DND-41 (cell line): Measurements from ENCODE around the gene OLA1.

ENCODE experiments used
- ATAC-seq: fragments of 200-7000 bp; cut with Tn5 transposase; 3 replicates; pipeline ENCODE4 v1.9.1; 2021; ENCODE audit warnings: low read depth; ENCODE audit not compliant: insufficient read depth
- DNase-seq: peaks from one replicate; pipeline ENCODE4 v3.0.0-alpha.2; 2020
- H2AFZ ChIP-seq: 2 replicates; pipeline ENCODE4 v1.6.0; 2012; ENCODE audit warnings: low read depth, low read length
- H3K27ac ChIP-seq: 2 replicates; pipeline ENCODE4 v1.5.1; 2012; ENCODE audit warnings: low read length, inconsistent platforms
- H3K27me3 ChIP-seq: fragments of 200-600 bp; sonication (generic); 2 replicates; pipeline ENCODE4 v1.6.0; 2012; ENCODE audit warnings: low read length, mild to moderate bottlenecking, inconsistent platforms; ENCODE audit not compliant: insufficient read depth, poor library complexity
- H3K36me3 ChIP-seq: 2 replicates; pipeline ENCODE4 v1.5.1; 2012; ENCODE audit warnings: low read length, inconsistent platforms; ENCODE audit not compliant: insufficient read depth
- H3K4me1 ChIP-seq: 2 replicates; pipeline ENCODE4 v1.5.1; 2012; ENCODE audit warnings: mild to moderate bottlenecking, low read length; ENCODE audit not compliant: insufficient read depth
- H3K4me2 ChIP-seq: 2 replicates; pipeline ENCODE4 v1.6.0; 2012; ENCODE audit warnings: mild to moderate bottlenecking, moderate library complexity, low read length, inconsistent platforms; ENCODE audit not compliant: insufficient read depth
- H3K4me3 ChIP-seq, 2 experiments: fragments of 200-600 bp in 1 of 2; shearing (Covaris generic) in 1 of 2; 2 replicates each; pipeline ENCODE4 v1.5.1; 2012 to 2016; ENCODE audit warnings: inconsistent platforms in 2 of 2, low read length in 2 of 2, mild to moderate bottlenecking in 2 of 2, low read depth in 1 of 2, moderate library complexity in 1 of 2
- H3K79me2 ChIP-seq: 2 replicates; pipeline ENCODE4 v1.6.0; 2012; ENCODE audit warnings: low read length, inconsistent platforms; ENCODE audit not compliant: insufficient read depth
- H3K9ac ChIP-seq: 2 replicates; pipeline ENCODE4 v1.6.0; 2012; ENCODE audit warnings: low read depth, mild to moderate bottlenecking, inconsistent platforms, low read length, moderate library complexity
- H3K9me3 ChIP-seq: 2 replicates; pipeline ENCODE4 v1.5.1; 2012; ENCODE audit warnings: low read length, moderate library complexity, mild to moderate bottlenecking, inconsistent platforms; ENCODE audit not compliant: insufficient read depth, severe bottlenecking
- H4K20me1 ChIP-seq: 2 replicates; pipeline ENCODE4 v1.6.0; 2012; ENCODE audit warnings: low read length; ENCODE audit not compliant: insufficient read depth
- EZH2 ChIP-seq: IDR thresholded peaks from 3 replicates; pipeline ENCODE4 v1.6.1; 2012; ENCODE audit warnings: borderline replicate concordance, low read depth, mild to moderate bottlenecking, moderate library complexity, low read length, inconsistent platforms; ENCODE audit not compliant: severe bottlenecking
- TF ChIP-seq, protein P1 (sequence below): IDR thresholded peaks from 2 replicates; pipeline ENCODE4 v1.5.1; 2012; ENCODE audit warnings: borderline replicate concordance, low read length, moderate library complexity, mild to moderate bottlenecking; ENCODE audit not compliant: poor library complexity, severe bottlenecking; ENCODE audit errors: extremely low read depth

The OLA1 gene

DNA sequence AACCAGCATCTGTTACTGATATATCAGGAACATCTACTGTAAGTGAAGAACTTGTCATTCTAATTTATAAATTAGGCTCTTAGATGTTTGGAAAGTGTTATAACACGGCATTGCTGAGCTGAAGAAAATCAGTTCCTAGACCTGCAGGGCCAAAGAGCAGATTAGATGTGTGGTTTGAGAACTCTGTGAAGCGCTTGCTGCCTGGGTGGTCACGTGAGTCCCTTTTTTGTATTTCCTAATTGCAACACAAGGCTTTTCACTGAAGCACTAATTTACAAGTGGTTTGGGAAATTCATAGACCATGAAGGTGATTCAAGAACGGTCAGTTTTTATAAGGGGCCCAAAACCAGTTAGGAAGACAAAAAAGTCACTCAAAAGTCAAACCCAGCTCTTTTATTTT lies 176.3 kb downstream of the OLA1 start:
- ATAC-seq (no peak), DNase-seq (no peak)
- no peaks in the 10 kb centered on the region for H3K27me3 ChIP-seq
- no peak overlapping the region for H2AFZ ChIP-seq
- no peaks in the 10 kb centered on the region for H3K4me1 ChIP-seq
- TF ChIP-seq, protein P1, sequence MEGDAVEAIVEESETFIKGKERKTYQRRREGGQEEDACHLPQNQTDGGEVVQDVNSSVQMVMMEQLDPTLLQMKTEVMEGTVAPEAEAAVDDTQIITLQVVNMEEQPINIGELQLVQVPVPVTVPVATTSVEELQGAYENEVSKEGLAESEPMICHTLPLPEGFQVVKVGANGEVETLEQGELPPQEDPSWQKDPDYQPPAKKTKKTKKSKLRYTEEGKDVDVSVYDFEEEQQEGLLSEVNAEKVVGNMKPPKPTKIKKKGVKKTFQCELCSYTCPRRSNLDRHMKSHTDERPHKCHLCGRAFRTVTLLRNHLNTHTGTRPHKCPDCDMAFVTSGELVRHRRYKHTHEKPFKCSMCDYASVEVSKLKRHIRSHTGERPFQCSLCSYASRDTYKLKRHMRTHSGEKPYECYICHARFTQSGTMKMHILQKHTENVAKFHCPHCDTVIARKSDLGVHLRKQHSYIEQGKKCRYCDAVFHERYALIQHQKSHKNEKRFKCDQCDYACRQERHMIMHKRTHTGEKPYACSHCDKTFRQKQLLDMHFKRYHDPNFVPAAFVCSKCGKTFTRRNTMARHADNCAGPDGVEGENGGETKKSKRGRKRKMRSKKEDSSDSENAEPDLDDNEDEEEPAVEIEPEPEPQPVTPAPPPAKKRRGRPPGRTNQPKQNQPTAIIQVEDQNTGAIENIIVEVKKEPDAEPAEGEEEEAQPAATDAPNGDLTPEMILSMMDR, result no peak
- no peak overlapping the region for H3K27ac ChIP-seq
- H3K4me2 ChIP-seq, result no peak overlapping the region
- no peaks in the 10 kb centered on the region for H3K9me3 ChIP-seq
- H3K79me2 ChIP-seq, result no peaks in the 10 kb centered on the region
- H3K4me3 ChIP-seq, result no peak overlapping the region
- peaks cover 15% of the 10 kb centered on the region; the same call in 1 of the 2 replicates for H3K36me3 ChIP-seq
- H4K20me1 ChIP-seq, result no peaks in the 10 kb centered on the region
- H3K9ac ChIP-seq, result no peak overlapping the region

DNA sequence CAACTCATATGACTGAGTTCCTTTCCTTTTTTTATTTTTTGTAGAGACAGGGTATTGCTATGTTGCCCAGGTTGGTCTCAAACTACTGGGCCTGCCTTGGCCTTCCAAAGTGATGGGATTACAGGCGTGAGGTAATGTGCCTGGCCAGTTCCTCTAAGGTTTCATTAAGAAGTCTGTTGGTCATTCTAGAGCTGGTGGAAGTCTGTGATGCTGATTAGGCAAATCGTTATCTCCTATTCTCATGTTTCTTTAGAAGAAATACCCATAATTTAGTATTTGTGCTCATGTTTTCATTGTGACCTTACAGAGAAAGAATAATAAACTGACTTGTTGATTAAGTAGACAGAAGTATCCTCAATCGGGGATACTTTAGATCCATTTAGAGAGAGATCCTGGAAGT lies 177.0 kb downstream of the OLA1 start:
- no peaks in the 10 kb centered on the region for H3K9me3 ChIP-seq
- DNase-seq (no peak), ATAC-seq (no peak)
- H2AFZ ChIP-seq, result no peak overlapping the region
- no peak overlapping the region for H3K27ac ChIP-seq
- no peaks in the 10 kb centered on the region for H3K4me1 ChIP-seq
- no peak overlapping the region for H3K4me2 ChIP-seq
- H3K36me3 ChIP-seq, result peaks cover 14% of the 10 kb centered on the region; the same call in 1 of the 2 replicates
- H4K20me1 ChIP-seq, result no peaks in the 10 kb centered on the region
- no peak overlapping the region for H3K4me3 ChIP-seq
- no peak overlapping the region for H3K9ac ChIP-seq
- no peaks in the 10 kb centered on the region for H3K27me3 ChIP-seq
- H3K79me2 ChIP-seq, result no peaks in the 10 kb centered on the region
- TF ChIP-seq, protein P1, result no peak
- no peak for TF ChIP-seq EZH2

DNA sequence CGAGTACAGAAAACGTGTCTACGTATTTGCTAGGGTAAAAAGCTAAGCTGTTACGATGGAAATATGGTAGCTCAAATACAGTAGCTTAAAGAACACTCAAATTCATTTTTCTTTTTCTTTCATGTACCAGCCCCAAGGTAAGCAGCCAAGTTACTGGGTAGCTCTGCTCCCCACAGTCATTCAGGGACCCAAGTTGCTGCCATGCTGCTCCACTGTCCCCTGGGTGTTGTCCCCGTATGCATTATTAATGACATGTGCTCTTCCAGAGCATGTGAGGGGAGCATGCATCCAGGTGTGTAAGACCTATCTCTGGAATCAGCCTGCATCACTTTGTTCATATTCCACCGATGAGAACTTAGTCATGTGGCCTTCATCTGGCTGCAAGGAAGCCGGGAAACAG lies 178.1 kb downstream of the OLA1 start:
- Histone ChIP-seq H3K27me3 (no peaks in the 10 kb centered on the region), H3K4me1 (no peaks in the 10 kb centered on the region), H3K27ac (no peak overlapping the region), H3K36me3 (peaks cover 8% of the 10 kb centered on the region; the same call in 1 of the 2 replicates), H3K9me3 (no peaks in the 10 kb centered on the region), H3K4me3 (no peak overlapping the region), H2AFZ (no peak overlapping the region), H3K4me2 (no peak overlapping the region), H3K79me2 (no peaks in the 10 kb centered on the region), H4K20me1 (no peaks in the 10 kb centered on the region), H3K9ac (no peak overlapping the region)
- TF ChIP-seq, protein P1, result no peak
- TF ChIP-seq EZH2, result no peak
- ATAC-seq (no peak; the same call in 2 of the 3 replicates), DNase-seq (no peak)

DNA sequence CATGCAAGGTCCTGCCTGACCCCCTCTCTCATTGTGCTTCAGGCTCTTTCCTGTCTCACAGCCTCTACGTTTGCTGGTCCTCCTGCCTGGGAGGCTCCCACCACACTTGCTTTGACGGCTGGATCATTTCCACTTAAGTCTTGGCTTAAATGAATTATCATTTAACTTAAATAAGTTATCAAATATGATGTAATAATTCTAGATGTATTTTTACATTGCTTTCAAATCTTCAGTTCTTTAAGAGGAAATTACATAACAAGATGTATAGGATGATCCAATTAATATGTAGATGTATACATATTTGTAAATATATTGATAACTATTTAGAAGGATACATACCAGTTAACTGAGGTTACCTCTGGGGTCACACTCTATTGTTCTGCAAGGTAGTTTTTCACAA lies 180.5 kb downstream of the OLA1 start:
- no peak overlapping the region for H3K9ac ChIP-seq

More for the DNA sequence above, 180.5 kb downstream of the OLA1 start:
- H2AFZ ChIP-seq, result no peak overlapping the region
- DNase-seq (no peak), ATAC-seq (no peak)
- no peak overlapping the region for H3K4me3 ChIP-seq
- H3K79me2 ChIP-seq, result no peaks in the 10 kb centered on the region
- H3K27me3 ChIP-seq, result no peaks in the 10 kb centered on the region
- H3K36me3 ChIP-seq, result no peaks in the 10 kb centered on the region
- H3K27ac ChIP-seq, result no peak overlapping the region
- TF ChIP-seq, protein P1, result no peak
- no peak for TF ChIP-seq EZH2
- no peaks in the 10 kb centered on the region for H4K20me1 ChIP-seq
- H3K4me1 ChIP-seq, result no peaks in the 10 kb centered on the region
- no peaks in the 10 kb centered on the region for H3K9me3 ChIP-seq
- H3K4me2 ChIP-seq, result no peak overlapping the region
